Measurements from ENCODE around the gene APOM. TPM values are rescaled to one million over a fixed set of nuclear protein-coding genes. Genes with fewer than 3 reads are reported as not detected.

The APOM gene
- total RNA-seq, 1 donor from 2014 or later: 2.6 TPM

DNA sequence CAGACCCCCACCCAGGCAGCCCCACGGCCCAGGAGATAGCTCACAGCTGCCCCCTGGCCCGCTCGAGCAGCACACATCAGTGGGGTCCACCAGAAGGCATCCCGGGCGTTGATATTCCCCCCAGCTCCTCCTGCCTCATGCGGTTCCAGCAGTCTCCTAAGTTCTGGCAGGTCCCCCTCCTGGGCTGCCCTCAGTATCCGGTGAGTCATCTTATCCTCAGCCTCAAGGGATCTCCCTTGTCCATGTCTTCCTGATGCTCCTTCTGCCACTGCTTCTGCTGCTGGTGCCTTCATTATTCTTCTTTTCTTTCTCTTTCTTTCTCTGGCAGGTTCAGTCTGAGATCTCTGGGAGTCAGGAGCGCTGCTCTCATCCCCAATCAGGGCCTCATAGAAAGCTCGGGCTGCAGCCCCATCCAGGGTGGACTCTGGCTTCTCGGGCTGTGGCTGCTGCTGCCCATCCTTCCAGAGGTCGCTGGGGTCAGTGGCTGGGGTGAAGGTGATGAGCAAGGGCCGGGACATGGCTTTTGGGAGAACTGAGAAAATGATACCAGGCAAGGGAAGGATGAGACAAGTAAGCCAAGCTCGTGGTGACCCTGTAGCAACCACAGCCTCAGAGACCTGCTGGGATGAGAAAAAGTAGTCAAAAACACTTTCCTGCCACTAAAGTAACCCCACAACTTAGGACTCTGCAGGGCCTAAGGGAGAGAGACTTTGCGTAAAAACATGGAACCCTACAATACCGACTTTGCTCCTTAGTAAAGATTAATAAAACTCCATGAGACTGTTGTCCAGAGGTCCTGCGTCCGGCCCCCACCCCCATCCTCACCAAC is 8.5 kb downstream of the APOM start:
- TF ChIP-seq, protein P1, sequence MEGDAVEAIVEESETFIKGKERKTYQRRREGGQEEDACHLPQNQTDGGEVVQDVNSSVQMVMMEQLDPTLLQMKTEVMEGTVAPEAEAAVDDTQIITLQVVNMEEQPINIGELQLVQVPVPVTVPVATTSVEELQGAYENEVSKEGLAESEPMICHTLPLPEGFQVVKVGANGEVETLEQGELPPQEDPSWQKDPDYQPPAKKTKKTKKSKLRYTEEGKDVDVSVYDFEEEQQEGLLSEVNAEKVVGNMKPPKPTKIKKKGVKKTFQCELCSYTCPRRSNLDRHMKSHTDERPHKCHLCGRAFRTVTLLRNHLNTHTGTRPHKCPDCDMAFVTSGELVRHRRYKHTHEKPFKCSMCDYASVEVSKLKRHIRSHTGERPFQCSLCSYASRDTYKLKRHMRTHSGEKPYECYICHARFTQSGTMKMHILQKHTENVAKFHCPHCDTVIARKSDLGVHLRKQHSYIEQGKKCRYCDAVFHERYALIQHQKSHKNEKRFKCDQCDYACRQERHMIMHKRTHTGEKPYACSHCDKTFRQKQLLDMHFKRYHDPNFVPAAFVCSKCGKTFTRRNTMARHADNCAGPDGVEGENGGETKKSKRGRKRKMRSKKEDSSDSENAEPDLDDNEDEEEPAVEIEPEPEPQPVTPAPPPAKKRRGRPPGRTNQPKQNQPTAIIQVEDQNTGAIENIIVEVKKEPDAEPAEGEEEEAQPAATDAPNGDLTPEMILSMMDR (IDR thresholded peaks at IDR 0.05): no peak
- Histone ChIP-seq H3K27me3 (no peaks in the 10 kb centered on the region), H3K36me3 (peaks cover 40% of the 10 kb centered on the region), H3K4me1 (peaks cover 38% of the 10 kb centered on the region), H3K27ac (peak overlapping the region; percentile 93), H3K4me3 (peak overlapping the region; percentile 63), H3K9me3 (no peaks in the 10 kb centered on the region)
- DNase-seq: no peak
- no peak for ATAC-seq
- intact Hi-C loops (cut with DNase I): no loop called here

DNA sequence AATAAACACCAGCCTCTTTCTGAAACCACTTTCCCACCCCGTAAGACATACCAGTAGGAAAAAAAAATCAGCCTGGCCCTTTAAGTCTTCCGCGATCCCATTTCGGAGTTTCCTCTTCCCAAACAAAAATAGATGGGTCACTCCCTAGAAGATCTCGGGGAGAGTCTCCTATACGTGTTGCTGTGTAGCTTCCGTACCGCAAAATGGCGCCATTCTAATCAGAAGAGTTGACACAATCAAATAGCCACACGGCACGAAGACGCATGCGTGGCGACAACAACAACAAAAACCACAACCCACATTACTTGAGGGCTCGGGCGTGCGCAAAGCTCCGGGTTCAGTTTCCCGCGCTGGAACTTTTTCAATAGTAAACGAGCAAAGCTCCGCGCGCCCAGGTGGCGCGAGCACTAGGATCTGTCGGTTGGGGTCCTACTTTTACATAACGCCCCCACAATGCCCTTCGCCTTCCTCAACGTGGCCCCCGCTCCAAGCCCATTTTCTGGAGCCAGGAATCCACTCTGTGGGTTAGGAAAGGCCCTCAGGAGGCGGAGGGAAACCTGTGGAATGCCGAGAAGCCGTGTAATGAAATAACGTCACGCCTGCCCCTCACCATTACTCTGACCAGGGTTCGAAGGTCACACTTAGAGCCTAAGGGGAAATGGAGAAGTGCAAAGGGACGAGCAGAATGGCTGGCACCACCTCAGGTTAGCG is 9.3 kb downstream of the APOM start, which contains the start of gene GPANK1:
Gene GPANK1, minus strand, starts transcription at position 208 of the 711 bp plus-strand sequence. CDS start 519 bp downstream, outside the sequence.
- TF ChIP-seq, protein P1 (IDR thresholded peaks at IDR 0.05): no peak
- Histone ChIP-seq H3K27ac (peak within 1 kb of the TSS; percentile 93), H3K4me3 (peak within 1 kb of the TSS; percentile 63), H3K36me3 (peaks cover 48% of the 10 kb centered on the region), H3K4me1 (peaks cover 33% of the 10 kb centered on the region), H3K9me3 (no peaks in the 10 kb centered on the region), H3K27me3 (no peaks in the 10 kb centered on the region)
- peak; percentile 92 for DNase-seq
- peak; percentile 61 for ATAC-seq
- intact Hi-C loops (cut with DNase I): no loop called here

DNA sequence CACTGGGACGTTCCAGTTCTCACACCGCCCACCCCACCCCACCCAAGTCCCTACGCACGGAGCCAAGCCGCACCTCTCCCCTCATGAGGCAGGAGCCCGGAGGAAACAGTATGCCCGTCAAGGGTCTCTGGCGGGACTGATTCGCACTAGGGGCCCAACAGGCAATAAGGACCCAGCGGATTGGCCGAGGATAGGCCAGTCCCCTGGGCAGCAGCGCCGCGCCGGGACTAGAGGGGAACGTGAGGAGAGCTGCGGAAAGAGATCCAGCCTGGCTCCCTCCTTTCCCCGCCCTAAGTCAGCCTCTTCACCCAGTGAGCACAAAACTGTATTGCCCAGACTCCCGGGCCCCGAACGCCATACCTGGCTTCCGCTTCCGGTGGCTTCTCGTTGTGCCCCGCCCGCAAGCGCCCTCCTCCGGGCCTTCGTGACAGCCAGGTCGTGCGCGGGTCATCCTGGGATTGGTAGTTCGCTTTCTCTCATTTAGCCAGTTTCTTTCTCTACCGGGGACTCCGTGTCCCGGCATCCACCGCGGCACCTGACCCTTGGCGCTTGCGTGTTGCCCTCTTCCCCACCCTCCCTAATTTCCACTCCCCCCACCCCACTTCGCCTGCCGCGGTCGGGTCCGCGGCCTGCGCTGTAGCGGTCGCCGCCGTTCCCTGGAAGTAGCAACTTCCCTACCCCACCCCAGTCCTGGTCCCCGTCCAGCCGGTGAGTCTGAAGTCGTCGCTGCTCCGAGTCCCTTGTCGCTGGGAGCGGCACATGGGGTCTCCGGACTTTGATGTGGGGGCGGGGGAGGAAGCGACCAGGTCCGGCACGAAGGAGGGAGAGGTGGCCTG is 10.0 kb downstream of the APOM start, which contains the start of gene CSNK2B:
Gene CSNK2B, plus strand, starts transcription at position 580 of the 836 bp plus-strand sequence. CDS start 752 bp downstream, outside the sequence.
- Histone ChIP-seq H3K36me3 (peaks cover 55% of the 10 kb centered on the region), H3K4me3 (peak within 1 kb of the TSS; percentile 63), H3K9me3 (no peaks in the 10 kb centered on the region), H3K27ac (peak within 1 kb of the TSS; percentile 93), H3K4me1 (peaks cover 33% of the 10 kb centered on the region), H3K27me3 (no peaks in the 10 kb centered on the region)
- TF ChIP-seq, protein P1 (IDR thresholded peaks at IDR 0.05): peak; percentile 21
- peak; percentile 99 for DNase-seq
- intact Hi-C loops (cut with DNase I): no loop called here
- peak; percentile 94 for ATAC-seq

DNA sequence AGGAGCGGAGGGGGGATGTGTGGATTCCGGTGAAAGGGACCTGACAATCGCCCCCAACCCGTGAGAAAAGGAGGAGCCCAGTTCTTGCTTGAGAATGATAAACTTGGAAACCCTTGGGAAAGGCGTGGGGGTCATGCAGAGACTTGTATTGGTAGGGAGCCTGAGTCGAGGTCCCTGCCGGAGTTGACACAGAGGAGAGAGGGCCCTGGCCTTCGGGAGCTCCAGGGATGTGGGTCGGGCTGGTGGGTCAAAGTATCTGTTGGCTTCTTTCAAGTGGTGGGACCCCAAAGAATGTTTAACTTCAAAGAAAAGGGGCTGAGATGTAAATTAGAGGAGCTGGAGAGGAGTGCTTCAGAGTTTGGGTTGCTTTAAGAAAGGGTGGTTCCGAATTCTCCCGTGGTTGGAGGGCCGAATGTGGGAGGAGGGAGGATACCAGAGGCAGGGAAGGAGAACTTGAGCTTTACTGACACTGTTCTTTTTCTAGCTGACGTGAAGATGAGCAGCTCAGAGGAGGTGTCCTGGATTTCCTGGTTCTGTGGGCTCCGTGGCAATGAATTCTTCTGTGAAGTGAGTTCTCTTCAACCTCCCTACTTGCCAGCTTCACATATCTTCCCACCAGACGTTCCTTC is 10.8 kb downstream of the APOM start:
- no peak for DNase-seq
- H3K27ac ChIP-seq: peak overlapping the region; percentile 93

More for the DNA sequence above, 10.8 kb downstream of the APOM start:
- H3K9me3 ChIP-seq: no peaks in the 10 kb centered on the region
- H3K27me3 ChIP-seq: no peaks in the 10 kb centered on the region
- intact Hi-C loops (cut with DNase I): no loop called here
- ATAC-seq: no peak
- peaks cover 63% of the 10 kb centered on the region for H3K36me3 ChIP-seq
- TF ChIP-seq, protein P1 (IDR thresholded peaks at IDR 0.05): no peak
- H3K4me3 ChIP-seq: peak overlapping the region; percentile 63
- H3K4me1 ChIP-seq: peaks cover 33% of the 10 kb centered on the region

All from upper lobe of right lung (tissue), 1 donor.